ENCODE results near the gene LHX5.

GRCh38 chr12:113448873-113449272, 22.8 kb downstream of the LHX5 start:
- TF ChIP-seq POLR2A (IDR thresholded peaks at IDR 0.05) (no peak), EP300 (IDR thresholded peaks at IDR 0.05) (no peak)
- TF ChIP-seq, protein P1, sequence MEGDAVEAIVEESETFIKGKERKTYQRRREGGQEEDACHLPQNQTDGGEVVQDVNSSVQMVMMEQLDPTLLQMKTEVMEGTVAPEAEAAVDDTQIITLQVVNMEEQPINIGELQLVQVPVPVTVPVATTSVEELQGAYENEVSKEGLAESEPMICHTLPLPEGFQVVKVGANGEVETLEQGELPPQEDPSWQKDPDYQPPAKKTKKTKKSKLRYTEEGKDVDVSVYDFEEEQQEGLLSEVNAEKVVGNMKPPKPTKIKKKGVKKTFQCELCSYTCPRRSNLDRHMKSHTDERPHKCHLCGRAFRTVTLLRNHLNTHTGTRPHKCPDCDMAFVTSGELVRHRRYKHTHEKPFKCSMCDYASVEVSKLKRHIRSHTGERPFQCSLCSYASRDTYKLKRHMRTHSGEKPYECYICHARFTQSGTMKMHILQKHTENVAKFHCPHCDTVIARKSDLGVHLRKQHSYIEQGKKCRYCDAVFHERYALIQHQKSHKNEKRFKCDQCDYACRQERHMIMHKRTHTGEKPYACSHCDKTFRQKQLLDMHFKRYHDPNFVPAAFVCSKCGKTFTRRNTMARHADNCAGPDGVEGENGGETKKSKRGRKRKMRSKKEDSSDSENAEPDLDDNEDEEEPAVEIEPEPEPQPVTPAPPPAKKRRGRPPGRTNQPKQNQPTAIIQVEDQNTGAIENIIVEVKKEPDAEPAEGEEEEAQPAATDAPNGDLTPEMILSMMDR (IDR thresholded peaks at IDR 0.05) = no peak

Measured in tibial nerve (tissue), 4 donors.